GM12878 (cell line): ENCODE results near the gene RASGRP2. TPM values are rescaled to one million over a fixed set of nuclear protein-coding genes. Genes with fewer than 3 reads are reported as not detected.

ENCODE experiments used
- ATAC-seq: fragments of 200-7000 bp; cut with Tn5 transposase; 3 replicates; pipeline ENCODE4 v1.9.1; 2020; ENCODE audit warnings: mild to moderate bottlenecking, moderate library complexity
- BruUV-seq: library from RNA; stranded (reverse); fragments of 400-500 nt; replicated peaks from 2 replicates; lab custom pipeline; 2021; lab: Mats Ljungman, UMichigan
- CTCF ChIA-PET: fragments of 300-600 bp; sonication (Branson Sonifier 250); formaldehyde crosslinking; extraction: SDS; loops from one replicate; lab custom pipeline; 2021; ENCODE audit warnings: inconsistent platforms; lab: Yijun Ruan, JAX
- POLR2A ChIA-PET: fragments of 350-600 bp; formaldehyde crosslinking; extraction: SDS; loops from one replicate; lab custom pipeline; 2021; ENCODE audit warnings: inconsistent platforms; lab: Charles Lee
- RAD21 ChIA-PET: fragments of 300-600 bp; sonication (Branson Sonifier 250); formaldehyde crosslinking; loops from one replicate; lab custom pipeline; 2023; ENCODE audit warnings: antibody characterized with exemption; ENCODE audit not compliant: unreplicated experiment; lab: Charles Lee
- SMC1A ChIA-PET: fragments of 300-600 bp; sonication (Branson Sonifier 250); formaldehyde crosslinking; loops from one replicate; lab custom pipeline; 2023; ENCODE audit not compliant: unreplicated experiment, uncharacterized antibody; lab: Charles Lee
- DNase-seq: peaks from one replicate; pipeline ENCODE4 v3.0.0-alpha.2; 2011; ENCODE audit warnings: low read depth, low spot score
- FAIRE-seq: peaks from 3 replicates; lab custom pipeline; 2011; peaks lifted over from hg19 to GRCh38; lab: Jason Lieb, UNC
- H2AFZ ChIP-seq: 2 replicates; pipeline ENCODE4 v1.6.0; 2011; ENCODE audit warnings: low read depth, low read length, control low read depth; ENCODE audit not compliant: control insufficient read depth
- H3K27ac ChIP-seq: 2 replicates; pipeline ENCODE4 v1.5.1; 2011; ENCODE audit warnings: control low read depth; ENCODE audit not compliant: control insufficient read depth, insufficient read depth
- H3K27me3 ChIP-seq, 2 experiments: replicated peaks in 1 of 2; 2 replicates each; pipeline versions ENCODE4 v1.6.0 to v1.6.1; 2011; ENCODE audit warnings: low read length in 1 of 2; ENCODE audit not compliant: control insufficient read depth in 2 of 2, insufficient read depth in 2 of 2
- H3K36me3 ChIP-seq, 2 experiments: 2 replicates each; pipeline ENCODE4 v1.5.1; 2011; ENCODE audit warnings: low read length in 1 of 2; ENCODE audit not compliant: control insufficient read depth in 2 of 2, insufficient read depth in 2 of 2
- H3K4me1 ChIP-seq: 2 replicates; pipeline ENCODE4 v1.6.1; 2011; ENCODE audit warnings: mild to moderate bottlenecking, low read length, moderate library complexity, mixed read lengths; ENCODE audit not compliant: control insufficient read depth, insufficient read depth
- H3K4me2 ChIP-seq: 2 replicates; pipeline ENCODE4 v1.6.0; 2011; ENCODE audit warnings: control low read depth; ENCODE audit not compliant: control insufficient read depth, insufficient read depth
- H3K4me3 ChIP-seq: fragments of 200-600 bp; sonication (generic); 2 replicates; pipeline ENCODE4 v1.5.1; 2016
- H3K79me2 ChIP-seq: 2 replicates; pipeline ENCODE4 v1.6.0; 2011; ENCODE audit warnings: low read length; ENCODE audit not compliant: control insufficient read depth, insufficient read depth
- H3K9ac ChIP-seq: 2 replicates; pipeline ENCODE4 v1.8.0; 2011; ENCODE audit warnings: low read length, control low read depth, mixed read lengths; ENCODE audit not compliant: control insufficient read depth, insufficient read depth
- H3K9me3 ChIP-seq: replicated peaks from 3 replicates; pipeline ENCODE4 v1.5.1; 2011; ENCODE audit warnings: mild to moderate bottlenecking, low read length; ENCODE audit not compliant: control insufficient read depth, insufficient read depth
- H4K20me1 ChIP-seq: 2 replicates; pipeline ENCODE4 v1.6.0; 2011; ENCODE audit not compliant: control insufficient read depth, insufficient read depth
- BHLHE40 ChIP-seq, 2 experiments: fragments of 450-650 bp in 1 of 2; IDR thresholded peaks; 2 replicates each; pipeline ENCODE4 v1.6.1; 2011 to 2017; ENCODE audit warnings: low read depth in 2 of 2, borderline replicate concordance in 1 of 2, improper control_type of control experiment in 1 of 2, low read length in 1 of 2, mild to moderate bottlenecking in 1 of 2
- CBX3 ChIP-seq: fragments of 200-600 bp; sonication (generic); IDR thresholded peaks from 2 replicates; pipeline ENCODE4 v1.6.1; 2016; ENCODE audit warnings: low read depth, borderline replicate concordance
- MYB ChIP-seq: fragments of 150-350 bp; IDR thresholded peaks from 2 replicates; pipeline ENCODE4 v1.6.1; 2014; ENCODE audit warnings: mild to moderate bottlenecking, low read depth, low read length, borderline replicate concordance
- RBBP5 ChIP-seq: fragments of 200-600 bp; sonication (generic); conservative IDR thresholded peaks from 2 replicates; pipeline ENCODE4 v1.6.1; 2016
- SUPT20H ChIP-seq: IDR thresholded peaks from 2 replicates; pipeline ENCODE4 v1.6.1; 2011; ENCODE audit warnings: low read depth, mild to moderate bottlenecking, low read length, moderate library complexity, borderline replicate concordance; ENCODE audit not compliant: control insufficient read depth
- YBX1 ChIP-seq: fragments of 450-650 bp; IDR thresholded peaks from 2 replicates; pipeline ENCODE4 v1.6.1; 2016; ENCODE audit warnings: antibody characterized with exemption
- ZBED1 ChIP-seq: IDR thresholded peaks from 2 replicates; pipeline ENCODE4 v1.6.1; 2016; ENCODE audit warnings: borderline replicate concordance
- ZNF207 ChIP-seq: fragments of 450-650 bp; IDR thresholded peaks from 2 replicates; pipeline ENCODE4 v1.6.1; 2014; ENCODE audit warnings: antibody characterized with exemption, mild to moderate bottlenecking, borderline replicate concordance
- ZNF24 ChIP-seq: fragments of 450-650 bp; IDR thresholded peaks from 2 replicates; pipeline ENCODE4 v1.6.1; 2017; ENCODE audit warnings: antibody characterized with exemption, mild to moderate bottlenecking
- WGBS: methylation state at CpG from one replicate; pipeline ENCODE4 v1.1.6; 2016; ENCODE audit warnings: low lambda C conversion rate; ENCODE audit not compliant: insufficient replicate concordance, insufficient coverage; ENCODE audit errors: missing lambda C conversion rate; 5-methylcytosine and 5-hydroxymethylcytosine counted together
- in situ Hi-C: fragments of 300-500 bp; cut with MboI; formaldehyde crosslinking; loops from 9 replicates; pipeline ENCODE4 v1.14.3; 2018; ENCODE audit warnings: mixed read lengths
- intact Hi-C: fragments of 100-400 bp; cut with micrococcal nuclease; formaldehyde crosslinking; loops from one replicate; pipeline ENCODE4 v1.14.2; 2022; ENCODE audit not compliant: unreplicated experiment
- polyA plus RNA-seq, 11 experiments: library from polyadenylated mRNA; depleted of rRNA in 4 of 11; unstranded in 6 of 11; stranded (reverse) in 5 of 11; fragments of >200 nt; fragmentation: Nextera tagmentation in 4 of 11; fragmentation: Illumina TruSeq in 1 of 11; extraction: Ambion mirVana in 4 of 11; extraction: Trizol in 1 of 11; gene quantifications; 1 replicate in 1 of 11; 2 replicates in 10 of 11; pipeline versions ENCODE4 v1.2.1 to v1.2.3, GENCODE V29; 2011 to 2016; ENCODE audit warnings: inconsistent platforms in 2 of 11, missing spikeins in 2 of 11, low read depth in 1 of 11
- total RNA-seq, 4 experiments: library from RNA; depleted of rRNA in 3 of 4; stranded (reverse); fragments of >200 nt in 3 of 4; fragmentation: Illumina TruSeq in 1 of 4; extraction: Trizol in 1 of 4; gene quantifications; 2 replicates each; pipeline versions ENCODE4 v1.2.1 to v1.2.3, GENCODE V29; 2013 to 2021

The RASGRP2 gene
- total and polyA plus RNA-seq, 10 of the 15 experiments (the other 5 are each of a cell fraction or from before 2014, with no cell fraction given), result 0.26 to 9.0 (median 5.4) TPM

GRCh38 chr11:64692764-64693331 lies 51.1 kb downstream of the RASGRP2 start:
- ChIA-PET POLR2A (no interaction called here), RAD21 (no interaction called here), CTCF (interaction anchor here (1.4 kb wide), 1 partner anchor 11 kb away, joined by 5 read pairs; no protein-coding TSS in a partner anchor), SMC1A (interaction anchor here (0.9 to 1.8 kb wide), 2 partner anchors 12 to 15 kb away, joined by 3 to 6 read pairs; no protein-coding TSS in a partner anchor)
- 22% methylated on average over 9 of the region's 13 CpGs for WGBS
- Histone ChIP-seq H3K9ac (no peak overlapping the region), H2AFZ (no peak overlapping the region), H3K79me2 (no peaks in the 10 kb centered on the region), H3K36me3 (no peaks in the 10 kb centered on the region), H3K4me1 (0 out of 2 replicates have a peak, but pooled peaks cover 6% of the 10 kb centered on the region), H4K20me1 (no peaks in the 10 kb centered on the region), H3K27me3 (no peaks in the 10 kb centered on the region; a peak in 3 of 4 replicates), H3K4me3 (no peak overlapping the region), H3K4me2 (no peak overlapping the region), H3K27ac (no peak overlapping the region), H3K9me3 (no peaks in the 10 kb centered on the region)
- in situ Hi-C loops, result no loop called here
- no peak for DNase-seq
- no peak for FAIRE-seq
- TF ChIP-seq SUPT20H (no peak), RBBP5 (no peak), YBX1 (no peak), MYB (no peak), ZNF24 (no peak), CBX3 (no peak), ZNF207 (no peak), ZBED1 (no peak), BHLHE40 (IDR thresholded peaks at IDR 0.05; ENCODE audit: borderline replicate concordance in 1 of 2, low read depth in 2 of 2, low read length in 1 of 2) (no peak)
- intact Hi-C loops, result no loop called here
- no peak for ATAC-seq
- no TSS peak for BruUV-seq
